Activated naive CD4-positive, alpha-beta T cell treated with anti-CD3 and anti-CD28 coated beads for 36 hours (primary cell): Measurements from ENCODE around the gene CCDC192. TPM values are rescaled to one million over a fixed set of nuclear protein-coding genes. Genes with fewer than 3 reads are reported as not detected.

Source experiments
- CTCF ChIA-PET: fragments of 350-600 bp; sonication (Branson Sonifier 250); formaldehyde crosslinking; loops from one replicate; lab custom pipeline; 2021; ENCODE audit warnings: antibody characterized with exemption; lab: Charles Lee
- DNase-seq: peaks from one replicate; pipeline ENCODE4 v3.0.0-alpha.2; 2020
- H3K27ac Mint-ChIP-seq: one replicate; pipeline ENCODE4 v1.8.0; 2021; ENCODE audit warnings: mild to moderate bottlenecking, mixed read lengths
- H3K27me3 Mint-ChIP-seq: one replicate; pipeline ENCODE4 v1.8.0; 2021; ENCODE audit warnings: low read depth, mixed read lengths
- H3K36me3 Mint-ChIP-seq: one replicate; pipeline ENCODE4 v1.8.0; 2021; ENCODE audit warnings: low read depth, mixed read lengths
- H3K4me1 Mint-ChIP-seq: one replicate; pipeline ENCODE4 v1.8.0; 2021; ENCODE audit warnings: low read depth, mixed read lengths
- H3K4me3 Mint-ChIP-seq: one replicate; pipeline ENCODE4 v1.8.0; 2021; ENCODE audit warnings: mild to moderate bottlenecking, moderate library complexity, mixed read lengths
- H3K9me3 Mint-ChIP-seq: one replicate; pipeline ENCODE4 v1.8.0; 2021; ENCODE audit warnings: mixed read lengths
- intact Hi-C: fragments of 100-400 bp; cut with micrococcal nuclease; formaldehyde crosslinking; loops from one replicate; pipeline ENCODE4 v1.15.1; 2023
- total RNA-seq, 2 experiments: library from RNA; stranded (reverse); gene quantifications; one replicate each; pipeline ENCODE4 v1.2.3, GENCODE V29; 2021

CCDC192 gene
- total RNA-seq, 2 experiments from 2014 or later: not detected

- CTCF ChIA-PET: no interaction called here
- intact Hi-C loops: no loop called here
- Mint-ChIP-seq H3K27me3 (no peaks in the 10 kb centered on the region), H3K36me3 (peaks cover 26% of the 10 kb centered on the region), H3K4me1 (peaks cover 19% of the 10 kb centered on the region), H3K4me3 (no peak overlapping the region), H3K9me3 (peaks cover 6% of the 10 kb centered on the region), H3K27ac (no peak overlapping the region)
- no peak for DNase-seq
Observed at GRCh38 chr5:127963233-127963632, 260.0 kb downstream of the CCDC192 start.

- intact Hi-C loops: no loop called here
Observed at GRCh38 chr5:127963931-127964330, 260.7 kb downstream of the CCDC192 start.

GRCh38 chr5:127967323-127967982, 264.3 kb downstream of the CCDC192 start:
- CTCF ChIA-PET: no interaction called here
- no peak overlapping the region for H3K27ac Mint-ChIP-seq

More at GRCh38 chr5:127963931-127964330, 260.7 kb downstream of the CCDC192 start:
- no peak overlapping the region for H3K4me3 Mint-ChIP-seq
- CTCF ChIA-PET: no interaction called here
- peaks cover 27% of the 10 kb centered on the region for H3K36me3 Mint-ChIP-seq
- DNase-seq: no peak
- H3K27ac Mint-ChIP-seq: no peak overlapping the region
- H3K9me3 Mint-ChIP-seq: peaks cover 6% of the 10 kb centered on the region
- H3K27me3 Mint-ChIP-seq: no peaks in the 10 kb centered on the region
- H3K4me1 Mint-ChIP-seq: peaks cover 19% of the 10 kb centered on the region

GRCh38 chr5:127967983-127968592, 264.9 kb downstream of the CCDC192 start:
- DNase-seq: no peak
- Mint-ChIP-seq H3K36me3 (peaks cover 32% of the 10 kb centered on the region), H3K9me3 (peaks cover 6% of the 10 kb centered on the region)

More at GRCh38 chr5:127967323-127967982, 264.3 kb downstream of the CCDC192 start:
- Mint-ChIP-seq H3K9me3 (peaks cover 6% of the 10 kb centered on the region), H3K4me1 (no peaks in the 10 kb centered on the region), H3K36me3 (peaks cover 32% of the 10 kb centered on the region), H3K4me3 (no peak overlapping the region), H3K27me3 (no peaks in the 10 kb centered on the region)
- DNase-seq: no peak
- intact Hi-C loops: no loop called here

GRCh38 chr5:127969002-127969401, 265.8 kb downstream of the CCDC192 start:
- no peak overlapping the region for H3K27ac Mint-ChIP-seq

More at GRCh38 chr5:127967983-127968592, 264.9 kb downstream of the CCDC192 start:
- CTCF ChIA-PET: no interaction called here
- Mint-ChIP-seq H3K27ac (no peak overlapping the region), H3K4me1 (no peaks in the 10 kb centered on the region), H3K4me3 (no peak overlapping the region), H3K27me3 (no peaks in the 10 kb centered on the region)
- intact Hi-C loops: no loop called here

GRCh38 chr5:127969651-127970050, 266.5 kb downstream of the CCDC192 start:
- Mint-ChIP-seq H3K4me3 (no peak overlapping the region), H3K27me3 (no peaks in the 10 kb centered on the region)

More at GRCh38 chr5:127969002-127969401, 265.8 kb downstream of the CCDC192 start:
- no peaks in the 10 kb centered on the region for H3K27me3 Mint-ChIP-seq
- H3K4me1 Mint-ChIP-seq: no peaks in the 10 kb centered on the region
- intact Hi-C loops: no loop called here
- CTCF ChIA-PET: no interaction called here
- H3K4me3 Mint-ChIP-seq: no peak overlapping the region
- H3K36me3 Mint-ChIP-seq: peaks cover 32% of the 10 kb centered on the region
- H3K9me3 Mint-ChIP-seq: peaks cover 6% of the 10 kb centered on the region
- DNase-seq: no peak

GRCh38 chr5:127970081-127970480, 266.9 kb downstream of the CCDC192 start:
- no peak overlapping the region for H3K4me3 Mint-ChIP-seq
- peaks cover 6% of the 10 kb centered on the region for H3K9me3 Mint-ChIP-seq
- no peaks in the 10 kb centered on the region for H3K4me1 Mint-ChIP-seq
- H3K36me3 Mint-ChIP-seq: peaks cover 29% of the 10 kb centered on the region
- H3K27ac Mint-ChIP-seq: no peak overlapping the region
- intact Hi-C loops: no loop called here
- no peaks in the 10 kb centered on the region for H3K27me3 Mint-ChIP-seq
- CTCF ChIA-PET: no interaction called here
- no peak for DNase-seq

More at GRCh38 chr5:127969651-127970050, 266.5 kb downstream of the CCDC192 start:
- H3K36me3 Mint-ChIP-seq: peaks cover 32% of the 10 kb centered on the region
- H3K4me1 Mint-ChIP-seq: no peaks in the 10 kb centered on the region
- CTCF ChIA-PET: no interaction called here
- H3K27ac Mint-ChIP-seq: no peak overlapping the region
- DNase-seq: no peak
- intact Hi-C loops: no loop called here
- H3K9me3 Mint-ChIP-seq: peaks cover 6% of the 10 kb centered on the region

- CTCF ChIA-PET: no interaction called here
- Mint-ChIP-seq H3K9me3 (peaks cover 4% of the 10 kb centered on the region), H3K36me3 (peaks cover 23% of the 10 kb centered on the region), H3K27me3 (no peaks in the 10 kb centered on the region), H3K27ac (no peak overlapping the region), H3K4me3 (no peak overlapping the region), H3K4me1 (no peaks in the 10 kb centered on the region)
- no peak for DNase-seq
- intact Hi-C loops: no loop called here
Observed at GRCh38 chr5:127970854-127971425, 267.7 kb downstream of the CCDC192 start.

GRCh38 chr5:127975961-127976360, 272.8 kb downstream of the CCDC192 start:
- DNase-seq: no peak
- CTCF ChIA-PET: no interaction called here
- H3K9me3 Mint-ChIP-seq: no peaks in the 10 kb centered on the region
- H3K4me1 Mint-ChIP-seq: no peaks in the 10 kb centered on the region
- no peak overlapping the region for H3K27ac Mint-ChIP-seq
- intact Hi-C loops: no loop called here
- no peak overlapping the region for H3K4me3 Mint-ChIP-seq
- H3K27me3 Mint-ChIP-seq: no peaks in the 10 kb centered on the region
- peaks cover 2% of the 10 kb centered on the region for H3K36me3 Mint-ChIP-seq

GRCh38 chr5:127976525-127976924, 273.3 kb downstream of the CCDC192 start:
- no peak for DNase-seq
- H3K36me3 Mint-ChIP-seq: peaks cover 2% of the 10 kb centered on the region
- no peak overlapping the region for H3K27ac Mint-ChIP-seq
- CTCF ChIA-PET: no interaction called here
- H3K4me1 Mint-ChIP-seq: no peaks in the 10 kb centered on the region
- intact Hi-C loops: no loop called here
- H3K9me3 Mint-ChIP-seq: no peaks in the 10 kb centered on the region
- no peak overlapping the region for H3K4me3 Mint-ChIP-seq
- H3K27me3 Mint-ChIP-seq: no peaks in the 10 kb centered on the region

GRCh38 chr5:127976991-127977717, 274.0 kb downstream of the CCDC192 start:
- Mint-ChIP-seq H3K4me3 (no peak overlapping the region), H3K36me3 (peaks cover 2% of the 10 kb centered on the region), H3K4me1 (no peaks in the 10 kb centered on the region), H3K9me3 (no peaks in the 10 kb centered on the region), H3K27ac (no peak overlapping the region), H3K27me3 (no peaks in the 10 kb centered on the region)
- intact Hi-C loops: no loop called here
- CTCF ChIA-PET: interaction anchor here (0.6 kb wide), 2 partner anchors 12 to 949 kb away, joined by 3 to 5 read pairs; no protein-coding TSS in a partner anchor
- no peak for DNase-seq

- no peaks in the 10 kb centered on the region for H3K9me3 Mint-ChIP-seq
- H3K27ac Mint-ChIP-seq: no peak overlapping the region
- no peak for DNase-seq
- H3K36me3 Mint-ChIP-seq: peaks cover 7% of the 10 kb centered on the region
- intact Hi-C loops: no loop called here
- H3K4me3 Mint-ChIP-seq: no peak overlapping the region
- H3K4me1 Mint-ChIP-seq: no peaks in the 10 kb centered on the region
- H3K27me3 Mint-ChIP-seq: no peaks in the 10 kb centered on the region
- CTCF ChIA-PET: interaction anchor here (0.6 to 1.0 kb wide), 2 partner anchors 19 to 69 kb away, joined by 3 read pairs; no protein-coding TSS in a partner anchor
Observed at GRCh38 chr5:127978738-127979300, 275.6 kb downstream of the CCDC192 start.
